OCI-LY3 (cell line): ENCODE data around the gene BORA.

Experiments used
- EZH2phosphoT487 ChIP-seq: fragments of 200-600 bp; shearing (Covaris generic); IDR thresholded peaks from 2 replicates; pipeline ENCODE4 v1.6.1; 2018; ENCODE audit warnings: antibody characterized with exemption, mixed run types, low read depth
- TF ChIP-seq, protein P1 (sequence below): fragments of 200-600, 300-600 bp; sonication (generic); IDR thresholded peaks from 2 replicates; pipeline ENCODE4 v1.5.1; 2014; ENCODE audit warnings: antibody characterized with exemption, low read length, low read depth

DNA sequence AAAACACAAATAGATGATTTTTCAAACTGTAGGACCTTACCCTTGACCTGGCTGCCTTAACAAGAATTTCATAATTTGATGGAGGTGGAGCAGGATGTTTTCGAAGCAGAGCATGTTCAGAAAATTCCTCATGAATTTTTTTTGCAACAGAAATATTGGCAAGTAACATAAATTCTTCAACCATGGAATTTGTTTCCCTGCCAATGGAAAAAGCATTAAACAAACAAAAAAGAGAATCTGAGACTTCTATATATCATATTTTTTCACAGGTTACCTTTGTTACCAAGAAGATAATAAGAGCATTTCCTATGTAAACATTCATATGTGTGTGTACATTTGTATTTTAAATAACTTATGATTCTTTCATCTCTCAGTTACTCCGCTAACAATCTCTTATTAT lies 35.7 kb downstream of the BORA start:
- TF ChIP-seq, protein P1, sequence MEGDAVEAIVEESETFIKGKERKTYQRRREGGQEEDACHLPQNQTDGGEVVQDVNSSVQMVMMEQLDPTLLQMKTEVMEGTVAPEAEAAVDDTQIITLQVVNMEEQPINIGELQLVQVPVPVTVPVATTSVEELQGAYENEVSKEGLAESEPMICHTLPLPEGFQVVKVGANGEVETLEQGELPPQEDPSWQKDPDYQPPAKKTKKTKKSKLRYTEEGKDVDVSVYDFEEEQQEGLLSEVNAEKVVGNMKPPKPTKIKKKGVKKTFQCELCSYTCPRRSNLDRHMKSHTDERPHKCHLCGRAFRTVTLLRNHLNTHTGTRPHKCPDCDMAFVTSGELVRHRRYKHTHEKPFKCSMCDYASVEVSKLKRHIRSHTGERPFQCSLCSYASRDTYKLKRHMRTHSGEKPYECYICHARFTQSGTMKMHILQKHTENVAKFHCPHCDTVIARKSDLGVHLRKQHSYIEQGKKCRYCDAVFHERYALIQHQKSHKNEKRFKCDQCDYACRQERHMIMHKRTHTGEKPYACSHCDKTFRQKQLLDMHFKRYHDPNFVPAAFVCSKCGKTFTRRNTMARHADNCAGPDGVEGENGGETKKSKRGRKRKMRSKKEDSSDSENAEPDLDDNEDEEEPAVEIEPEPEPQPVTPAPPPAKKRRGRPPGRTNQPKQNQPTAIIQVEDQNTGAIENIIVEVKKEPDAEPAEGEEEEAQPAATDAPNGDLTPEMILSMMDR = no peak
- no peak for TF ChIP-seq EZH2phosphoT487
